Lower leg skin (tissue), 3 donors: ENCODE data around the gene TUBB1.

Experiments used
- POLR2A ChIP-seq, 2 donors: fragments of 450-650 bp; IDR thresholded peaks; one replicate each; pipeline ENCODE4 v1.6.1; 2016 to 2017; ENCODE audit warnings: antibody characterized with exemption in 2 of 2, mild to moderate bottlenecking in 1 of 2, moderate library complexity in 1 of 2
- TF ChIP-seq, protein P1 (sequence below), 3 donors: fragments of 450-650 bp; IDR thresholded peaks; one replicate each; pipeline ENCODE4 v1.5.1; 2016; ENCODE audit warnings: antibody characterized with exemption in 3 of 3, mild to moderate bottlenecking in 3 of 3, moderate library complexity in 2 of 3

DNA sequence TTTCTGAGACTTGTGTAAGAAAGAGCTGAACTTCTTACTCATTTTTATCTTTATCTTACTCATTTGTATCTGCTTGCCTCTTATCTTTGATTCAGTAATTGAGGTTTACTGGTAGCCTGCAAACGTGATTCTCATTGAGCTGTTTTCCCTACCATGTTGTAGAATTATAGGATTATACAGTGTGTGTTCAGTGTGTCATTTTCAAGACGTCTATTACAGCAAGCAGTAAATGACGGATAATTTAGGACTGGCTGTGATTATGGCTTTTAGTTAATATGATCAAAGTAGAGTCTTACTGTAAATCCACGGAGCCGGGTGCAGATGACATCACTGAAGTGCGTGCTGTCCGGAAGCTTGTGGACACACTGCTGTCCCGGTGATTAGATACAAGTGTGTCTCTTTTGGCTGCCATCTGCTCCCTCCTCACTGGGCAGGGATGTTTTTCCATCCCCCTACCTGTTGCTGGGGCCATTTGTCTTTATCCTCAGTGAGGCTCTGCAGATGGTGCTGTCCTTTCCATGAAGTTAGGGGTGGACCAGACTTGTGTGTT is 32.2 kb upstream of the TUBB1 start:
- TF ChIP-seq, protein P1, sequence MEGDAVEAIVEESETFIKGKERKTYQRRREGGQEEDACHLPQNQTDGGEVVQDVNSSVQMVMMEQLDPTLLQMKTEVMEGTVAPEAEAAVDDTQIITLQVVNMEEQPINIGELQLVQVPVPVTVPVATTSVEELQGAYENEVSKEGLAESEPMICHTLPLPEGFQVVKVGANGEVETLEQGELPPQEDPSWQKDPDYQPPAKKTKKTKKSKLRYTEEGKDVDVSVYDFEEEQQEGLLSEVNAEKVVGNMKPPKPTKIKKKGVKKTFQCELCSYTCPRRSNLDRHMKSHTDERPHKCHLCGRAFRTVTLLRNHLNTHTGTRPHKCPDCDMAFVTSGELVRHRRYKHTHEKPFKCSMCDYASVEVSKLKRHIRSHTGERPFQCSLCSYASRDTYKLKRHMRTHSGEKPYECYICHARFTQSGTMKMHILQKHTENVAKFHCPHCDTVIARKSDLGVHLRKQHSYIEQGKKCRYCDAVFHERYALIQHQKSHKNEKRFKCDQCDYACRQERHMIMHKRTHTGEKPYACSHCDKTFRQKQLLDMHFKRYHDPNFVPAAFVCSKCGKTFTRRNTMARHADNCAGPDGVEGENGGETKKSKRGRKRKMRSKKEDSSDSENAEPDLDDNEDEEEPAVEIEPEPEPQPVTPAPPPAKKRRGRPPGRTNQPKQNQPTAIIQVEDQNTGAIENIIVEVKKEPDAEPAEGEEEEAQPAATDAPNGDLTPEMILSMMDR (IDR thresholded peaks at IDR 0.05): no peak
- no peak for TF ChIP-seq POLR2A (IDR thresholded peaks at IDR 0.05)
